ENCODE data around the gene GRM1. TPM values are rescaled to one million over a fixed set of nuclear protein-coding genes. Genes with fewer than 3 reads are reported as not detected.

Gene GRM1
- total and polyA plus RNA-seq, 9 donors, result 0.02 to 0.24 (median 0.10) TPM

DNA sequence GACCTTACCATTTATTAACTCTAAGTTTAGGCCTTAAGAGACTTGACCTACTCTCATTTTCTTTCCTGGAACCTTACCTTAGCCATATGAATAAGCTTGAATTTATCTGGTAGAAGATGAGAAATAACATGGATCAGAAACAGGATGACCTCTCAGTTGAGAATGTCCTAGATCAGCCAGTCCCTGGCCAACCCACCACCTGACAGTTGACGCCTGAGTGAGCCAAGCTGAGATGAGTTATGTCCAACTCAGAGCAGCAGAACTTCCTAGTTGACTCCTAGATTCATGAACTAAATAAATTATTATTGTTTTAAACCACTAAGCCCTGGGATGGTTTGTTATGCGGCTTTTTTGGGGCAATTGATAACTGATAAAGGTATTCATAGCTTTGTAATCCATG is 281.8 kb downstream of the GRM1 start:
- no peak overlapping the region for H3K27ac ChIP-seq
- no peak for TF ChIP-seq POLR2A (IDR thresholded peaks at IDR 0.05)
- TF ChIP-seq, protein P1, sequence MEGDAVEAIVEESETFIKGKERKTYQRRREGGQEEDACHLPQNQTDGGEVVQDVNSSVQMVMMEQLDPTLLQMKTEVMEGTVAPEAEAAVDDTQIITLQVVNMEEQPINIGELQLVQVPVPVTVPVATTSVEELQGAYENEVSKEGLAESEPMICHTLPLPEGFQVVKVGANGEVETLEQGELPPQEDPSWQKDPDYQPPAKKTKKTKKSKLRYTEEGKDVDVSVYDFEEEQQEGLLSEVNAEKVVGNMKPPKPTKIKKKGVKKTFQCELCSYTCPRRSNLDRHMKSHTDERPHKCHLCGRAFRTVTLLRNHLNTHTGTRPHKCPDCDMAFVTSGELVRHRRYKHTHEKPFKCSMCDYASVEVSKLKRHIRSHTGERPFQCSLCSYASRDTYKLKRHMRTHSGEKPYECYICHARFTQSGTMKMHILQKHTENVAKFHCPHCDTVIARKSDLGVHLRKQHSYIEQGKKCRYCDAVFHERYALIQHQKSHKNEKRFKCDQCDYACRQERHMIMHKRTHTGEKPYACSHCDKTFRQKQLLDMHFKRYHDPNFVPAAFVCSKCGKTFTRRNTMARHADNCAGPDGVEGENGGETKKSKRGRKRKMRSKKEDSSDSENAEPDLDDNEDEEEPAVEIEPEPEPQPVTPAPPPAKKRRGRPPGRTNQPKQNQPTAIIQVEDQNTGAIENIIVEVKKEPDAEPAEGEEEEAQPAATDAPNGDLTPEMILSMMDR (IDR thresholded peaks at IDR 0.05), result no peak
- TF ChIP-seq EP300 (IDR thresholded peaks at IDR 0.05), result no peak
- H3K36me3 ChIP-seq, result no peaks in the 10 kb centered on the region
- WGBS, 3 donors, result 83 to 98% (median 84%) methylated on average over 2 of the region's 2 CpGs
- intact Hi-C loops (cut with DNase I), result no loop called here
- H3K4me1 ChIP-seq (ENCODE audit: insufficient read depth), result no peaks in the 10 kb centered on the region
- DNase-seq, result no peak
- no peak overlapping the region for H3K4me3 ChIP-seq
- H3K27me3 ChIP-seq, result no peaks in the 10 kb centered on the region
- H3K9me3 ChIP-seq, result no peaks in the 10 kb centered on the region

DNA sequence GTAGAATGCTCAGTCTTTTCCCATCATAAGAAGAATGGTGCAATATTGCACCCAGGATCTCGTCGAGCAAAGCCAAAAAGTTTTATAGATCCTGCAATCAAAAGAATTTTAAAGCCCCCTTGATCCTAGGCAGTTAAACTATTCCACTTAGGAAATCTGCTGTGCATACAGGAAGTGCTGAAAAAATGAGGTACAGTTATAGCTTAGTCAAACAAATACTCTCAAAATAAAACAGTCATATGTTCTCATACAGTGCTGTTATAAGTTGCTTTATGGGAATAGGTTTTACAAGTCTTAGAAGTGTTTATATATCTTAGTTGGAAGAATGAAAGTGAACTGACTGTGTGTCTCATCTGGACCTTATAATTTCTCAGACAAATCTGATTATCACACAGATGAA is 282.2 kb downstream of the GRM1 start:
- intact Hi-C loops (cut with DNase I), result no loop called here
- TF ChIP-seq, protein P1 (IDR thresholded peaks at IDR 0.05), result no peak
- no peak for TF ChIP-seq POLR2A (IDR thresholded peaks at IDR 0.05)
- TF ChIP-seq EP300 (IDR thresholded peaks at IDR 0.05), result no peak
- no peak overlapping the region for H3K4me3 ChIP-seq
- H3K4me1 ChIP-seq (ENCODE audit: insufficient read depth), result no peaks in the 10 kb centered on the region
- WGBS, 3 donors, result 87 to 91% (median 89%) methylated on average over 2 of the region's 2 CpGs
- no peaks in the 10 kb centered on the region for H3K36me3 ChIP-seq
- no peak overlapping the region for H3K27ac ChIP-seq
- no peaks in the 10 kb centered on the region for H3K27me3 ChIP-seq
- no peaks in the 10 kb centered on the region for H3K9me3 ChIP-seq
- DNase-seq, result no peak

DNA sequence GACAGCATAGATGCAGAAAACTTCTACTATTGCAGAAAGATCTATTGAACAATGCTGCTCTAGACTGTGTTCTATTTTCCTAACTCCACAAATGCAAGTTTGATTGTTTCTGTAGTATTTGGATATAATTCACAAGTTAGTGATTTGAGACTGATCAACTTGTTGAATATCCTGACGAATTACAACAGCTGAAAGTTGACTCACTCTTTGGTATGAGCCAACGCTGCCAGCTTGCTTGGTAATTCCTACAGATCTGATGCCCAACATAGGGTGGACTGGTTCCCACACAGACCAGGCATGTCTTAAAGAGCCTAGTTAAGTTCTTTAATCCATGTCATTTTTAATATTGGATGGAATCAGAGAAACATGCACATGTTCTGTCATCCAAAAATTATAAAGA is 283.7 kb downstream of the GRM1 start:
- TF ChIP-seq POLR2A (IDR thresholded peaks at IDR 0.05), result no peak
- TF ChIP-seq, protein P1 (IDR thresholded peaks at IDR 0.05), result no peak
- TF ChIP-seq EP300 (IDR thresholded peaks at IDR 0.05), result no peak
- Histone ChIP-seq H3K27me3 (no peaks in the 10 kb centered on the region), H3K36me3 (no peaks in the 10 kb centered on the region), H3K27ac (no peak overlapping the region), H3K9me3 (no peaks in the 10 kb centered on the region), H3K4me1 (ENCODE audit: insufficient read depth) (no peaks in the 10 kb centered on the region), H3K4me3 (no peak overlapping the region)
- intact Hi-C loops (cut with DNase I), result no loop called here
- 73 to 85% (median 84%) methylated on average over 2 of the region's 2 CpGs for WGBS, 3 donors
- DNase-seq, result no peak

DNA sequence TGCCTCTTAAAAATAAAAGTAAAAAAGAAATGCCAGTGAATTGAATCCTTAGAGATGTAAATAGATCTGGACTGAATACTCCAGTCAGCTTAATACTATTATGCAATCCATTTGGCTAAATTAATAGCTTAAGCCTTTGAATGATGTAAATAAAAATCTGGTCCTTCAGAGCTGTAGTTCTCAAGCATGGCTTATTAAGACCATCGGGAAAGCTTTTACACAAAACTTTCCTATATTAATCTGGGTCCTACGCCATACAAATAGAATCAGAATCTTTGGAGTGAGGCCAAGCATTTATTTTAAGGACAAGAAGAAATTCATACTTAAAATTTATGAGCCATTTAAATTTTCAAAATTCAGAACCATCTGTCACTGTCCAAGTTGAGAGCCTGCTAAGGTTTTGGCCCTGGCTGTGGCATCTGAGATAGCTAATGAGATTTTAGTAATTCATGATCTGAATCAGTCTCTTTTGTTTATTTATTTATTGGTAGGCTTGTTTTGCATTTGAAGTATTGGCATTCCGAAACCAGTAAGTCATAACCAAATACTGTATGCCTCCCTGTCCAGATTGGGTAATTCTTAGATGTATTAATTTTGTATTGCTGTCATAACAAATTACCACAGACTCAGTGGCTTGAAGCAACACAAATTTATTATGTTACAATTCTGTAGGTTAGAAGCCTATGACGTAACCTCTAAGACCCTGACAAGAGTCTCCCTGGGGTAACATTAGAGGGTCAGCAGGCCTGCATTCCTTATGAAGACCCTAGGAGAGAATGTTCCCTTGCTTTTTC is 286.7 kb downstream of the GRM1 start:
- intact Hi-C loops (cut with DNase I), result no loop called here
- H3K27me3 ChIP-seq, result no peaks in the 10 kb centered on the region
- 78 to 81% (median 80%) methylated on average over 4 of the region's 4 CpGs for WGBS, 3 donors
- no peak overlapping the region for H3K27ac ChIP-seq
- no peak for DNase-seq
- no peak for TF ChIP-seq POLR2A (IDR thresholded peaks at IDR 0.05)
- no peak for TF ChIP-seq EP300 (IDR thresholded peaks at IDR 0.05)
- TF ChIP-seq, protein P1 (IDR thresholded peaks at IDR 0.05), result no peak
- no peaks in the 10 kb centered on the region for H3K4me1 ChIP-seq (ENCODE audit: insufficient read depth)
- no peaks in the 10 kb centered on the region for H3K36me3 ChIP-seq
- no peak overlapping the region for H3K4me3 ChIP-seq
- no peaks in the 10 kb centered on the region for H3K9me3 ChIP-seq

Measured in ovary (tissue), 9 donors.